GM12801 (cell line): Measurements from ENCODE around the gene INSC.
A peak's percentile ranks its signal among the peaks of the same experiment; 100 is the strongest.

Experiments
- TF ChIP-seq, protein P1 (sequence below): IDR thresholded peaks from one replicate; pipeline ENCODE4 v1.5.1; 2011; ENCODE audit warnings: control low read depth; ENCODE audit not compliant: insufficient read length; ENCODE audit errors: extremely low read depth

The INSC gene

GRCh38 chr11:15091175-15091574, 23.5 kb upstream of the INSC start:
- TF ChIP-seq, protein P1, sequence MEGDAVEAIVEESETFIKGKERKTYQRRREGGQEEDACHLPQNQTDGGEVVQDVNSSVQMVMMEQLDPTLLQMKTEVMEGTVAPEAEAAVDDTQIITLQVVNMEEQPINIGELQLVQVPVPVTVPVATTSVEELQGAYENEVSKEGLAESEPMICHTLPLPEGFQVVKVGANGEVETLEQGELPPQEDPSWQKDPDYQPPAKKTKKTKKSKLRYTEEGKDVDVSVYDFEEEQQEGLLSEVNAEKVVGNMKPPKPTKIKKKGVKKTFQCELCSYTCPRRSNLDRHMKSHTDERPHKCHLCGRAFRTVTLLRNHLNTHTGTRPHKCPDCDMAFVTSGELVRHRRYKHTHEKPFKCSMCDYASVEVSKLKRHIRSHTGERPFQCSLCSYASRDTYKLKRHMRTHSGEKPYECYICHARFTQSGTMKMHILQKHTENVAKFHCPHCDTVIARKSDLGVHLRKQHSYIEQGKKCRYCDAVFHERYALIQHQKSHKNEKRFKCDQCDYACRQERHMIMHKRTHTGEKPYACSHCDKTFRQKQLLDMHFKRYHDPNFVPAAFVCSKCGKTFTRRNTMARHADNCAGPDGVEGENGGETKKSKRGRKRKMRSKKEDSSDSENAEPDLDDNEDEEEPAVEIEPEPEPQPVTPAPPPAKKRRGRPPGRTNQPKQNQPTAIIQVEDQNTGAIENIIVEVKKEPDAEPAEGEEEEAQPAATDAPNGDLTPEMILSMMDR, result no peak

- TF ChIP-seq, protein P1, result no peak
These were observed 23.1 kb upstream of the INSC start for GRCh38 chr11:15091625-15092024.

DNA sequence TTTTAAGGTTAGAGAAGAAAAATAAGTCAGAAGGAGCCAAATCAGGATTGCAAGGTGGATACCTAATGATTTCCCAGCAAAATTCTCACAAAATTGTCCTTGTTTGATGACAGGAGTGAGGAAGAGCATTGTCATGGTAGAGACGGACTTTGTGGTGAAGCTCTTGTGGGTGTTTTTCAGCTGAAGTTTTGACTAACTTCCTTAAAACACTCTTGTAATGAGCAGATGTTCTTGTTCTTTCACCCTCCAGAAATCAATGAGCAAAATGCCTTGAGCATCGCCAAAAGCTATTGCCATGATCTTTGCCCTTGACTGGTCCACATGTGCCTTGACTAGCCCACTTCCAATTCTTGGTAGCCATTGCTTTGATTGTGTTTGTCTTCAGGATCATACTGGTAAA, 21.3 kb upstream of the INSC start:
- TF ChIP-seq, protein P1, result no peak

GRCh38 chr11:15095736-15096228, 18.9 kb upstream of the INSC start:
- TF ChIP-seq, protein P1, result no peak

DNA sequence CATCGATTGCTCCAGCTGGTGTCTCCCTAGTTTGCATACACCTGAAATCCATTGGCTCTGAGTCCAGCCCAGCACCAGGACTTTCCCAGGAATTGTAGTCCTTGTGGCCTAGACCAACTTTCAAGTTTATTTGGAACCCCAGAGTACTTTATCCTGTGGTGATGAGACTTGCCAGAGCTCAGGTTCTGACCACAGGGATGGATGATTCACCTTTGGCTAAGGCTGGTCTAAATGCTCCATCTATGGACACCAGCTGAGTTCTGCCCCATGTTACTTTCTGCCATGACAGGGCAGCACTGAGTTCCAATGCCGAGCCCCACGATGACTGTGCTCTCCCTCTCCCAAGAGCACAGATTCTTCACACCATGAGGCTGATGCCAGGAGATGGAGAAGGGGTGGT, 17.3 kb upstream of the INSC start:
- TF ChIP-seq, protein P1, result no peak

DNA sequence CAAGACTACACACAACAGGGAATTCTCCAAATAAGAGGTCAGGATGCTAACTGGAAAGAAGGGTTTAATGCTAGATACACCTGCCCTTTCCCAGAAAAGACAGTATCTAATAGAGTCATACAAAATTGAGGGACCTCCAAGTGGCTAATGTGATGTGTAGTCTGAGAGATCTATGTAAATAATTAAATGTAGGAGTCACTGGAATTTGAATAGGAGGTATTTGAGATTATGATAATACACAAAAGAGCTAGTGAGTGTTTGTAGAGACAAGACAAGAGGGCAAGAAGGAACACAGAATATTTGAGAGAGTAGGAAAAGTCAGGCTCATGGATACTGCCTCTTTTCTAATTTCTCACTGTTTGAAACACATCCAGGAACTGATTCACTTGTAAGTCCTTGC, 15.5 kb upstream of the INSC start:
- TF ChIP-seq, protein P1, result no peak

GRCh38 chr11:15101072-15101709, 13.5 kb upstream of the INSC start:
- TF ChIP-seq, protein P1, result peak; percentile 9

GRCh38 chr11:15104166-15104565, 10.6 kb upstream of the INSC start:
- TF ChIP-seq, protein P1, result no peak
